ENCODE measurements around the gene GIGYF2.

GRCh38 chr2:232693344-232693743, 3.8 kb upstream of the GIGYF2 start:
- no peak for TF ChIP-seq POLR2A (IDR thresholded peaks at IDR 0.05)
- TF ChIP-seq CTCF (IDR thresholded peaks at IDR 0.05): no peak

All from prostate gland (tissue), 2 donors.